ENCODE data around the gene LETM1. TPM values are rescaled to one million over a fixed set of nuclear protein-coding genes. Genes with fewer than 3 reads are reported as not detected.

LETM1 gene
- total and polyA plus RNA-seq, 2 of the 13 experiments (the other 11 are each of a cell fraction or from before 2014, with no cell fraction given): 9.7 to 41.6 TPM

- TF ChIP-seq HMGXB3 (CRISPR knock-in tag; IDR thresholded peaks at IDR 0.05; ENCODE audit: borderline replicate concordance) (no peak), ZBTB39 (CRISPR knock-in tag; IDR thresholded peaks at IDR 0.05) (no peak), ZNF792 (CRISPR knock-in tag; IDR thresholded peaks at IDR 0.05) (no peak), FOXA3 (CRISPR knock-in tag; IDR thresholded peaks at IDR 0.05) (no peak), ZMYM4 (CRISPR knock-in tag; IDR thresholded peaks at IDR 0.05) (no peak), GMEB1 (CRISPR knock-in tag; IDR thresholded peaks at IDR 0.05; ENCODE audit: borderline replicate concordance) (no peak), ZSCAN25 (CRISPR knock-in tag; IDR thresholded peaks at IDR 0.05) (no peak), ZNF33B (CRISPR knock-in tag; IDR thresholded peaks at IDR 0.05) (no peak), TFE3 (CRISPR knock-in tag; IDR thresholded peaks at IDR 0.05) (no peak), ZSCAN31 (CRISPR knock-in tag; IDR thresholded peaks at IDR 0.05; ENCODE audit: low read depth) (no peak), CBX1 (IDR thresholded peaks at IDR 0.05; ENCODE audit: low read depth) (no peak), JARID2 (CRISPR knock-in tag; IDR thresholded peaks at IDR 0.05; ENCODE audit: insufficient replicate concordance) (no peak), NONO (IDR thresholded peaks at IDR 0.05) (no peak), NONO (CRISPR knock-in tag; conservative IDR thresholded peaks at IDR 0.05) (no peak), ZBTB3 (CRISPR knock-in tag; IDR thresholded peaks at IDR 0.05; ENCODE audit: borderline replicate concordance, low read depth) (no peak), ZNF563 (CRISPR knock-in tag; IDR thresholded peaks at IDR 0.05) (no peak), KMT2B (CRISPR knock-in tag; IDR thresholded peaks at IDR 0.05) (0 out of 2 replicates have a peak, but pooled peaks have one; percentile 5), SOX13 (IDR thresholded peaks at IDR 0.05) (no peak), SOX13 (CRISPR knock-in tag; conservative IDR thresholded peaks at IDR 0.05 in 1 of 2, IDR thresholded peaks at IDR 0.05 in 1 of 2) (peak in 1 of 2 experiments; percentile 27; a peak in 1 of 4 replicates), RFX5 (IDR thresholded peaks at IDR 0.05; ENCODE audit: low read depth, low read length) (no peak)
Measured at GRCh38 chr4:1864076-1865008, 8.4 kb upstream of the LETM1 start (continued).
